NT2/D1 (cell line): ENCODE data around the gene PRG3.

ENCODE experiments used
- SUZ12 ChIP-seq: IDR thresholded peaks from 2 replicates; pipeline ENCODE4 v1.6.1; 2011; ENCODE audit not compliant: insufficient read length, insufficient read depth; ENCODE audit errors: extremely low read depth
- YY1 ChIP-seq: IDR thresholded peaks from 2 replicates; pipeline ENCODE4 v1.6.1; 2011; ENCODE audit not compliant: insufficient read length, insufficient read depth

- TF ChIP-seq YY1: no peak
- TF ChIP-seq SUZ12: no peak
Observed at GRCh38 chr11:57396744-57397143, 15.8 kb upstream of the PRG3 start.
